ENCODE data around the gene RBM14. TPM values are rescaled to one million over a fixed set of nuclear protein-coding genes. Genes with fewer than 3 reads are reported as not detected.
A peak's percentile ranks its signal among the peaks of the same experiment; 100 is the strongest.

The RBM14 gene
- total and polyA plus RNA-seq, 3 experiments from 2014 or later, result 87.9 to 165 (median 152) TPM

DNA sequence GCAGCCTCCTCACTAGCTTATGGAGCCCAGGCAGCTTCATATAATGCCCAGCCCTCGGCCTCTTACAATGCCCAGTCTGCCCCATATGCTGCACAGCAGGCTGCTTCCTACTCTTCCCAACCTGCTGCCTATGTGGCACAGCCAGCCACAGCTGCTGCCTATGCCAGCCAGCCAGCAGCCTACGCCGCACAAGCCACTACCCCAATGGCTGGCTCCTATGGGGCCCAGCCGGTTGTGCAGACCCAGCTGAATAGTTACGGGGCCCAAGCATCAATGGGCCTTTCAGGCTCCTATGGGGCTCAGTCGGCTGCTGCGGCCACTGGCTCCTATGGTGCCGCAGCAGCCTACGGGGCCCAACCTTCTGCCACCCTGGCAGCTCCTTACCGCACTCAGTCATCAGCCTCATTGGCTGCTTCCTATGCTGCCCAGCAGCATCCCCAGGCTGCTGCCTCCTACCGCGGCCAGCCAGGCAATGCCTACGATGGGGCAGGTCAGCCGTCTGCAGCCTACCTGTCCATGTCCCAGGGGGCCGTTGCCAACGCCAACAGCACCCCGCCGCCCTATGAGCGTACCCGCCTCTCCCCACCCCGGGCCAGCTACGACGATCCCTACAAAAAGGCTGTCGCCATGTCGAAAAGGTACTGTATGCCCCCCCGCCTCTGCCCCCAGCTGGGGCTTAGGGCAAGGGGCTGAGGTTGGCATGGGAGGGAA lies 8.8 kb downstream of the RBM14 start:
- CTCF ChIA-PET, result interaction anchor here (0.8 to 1.4 kb wide), 4 partner anchors 8 to 33 kb away, joined by 3 to 4 read pairs (median 4); partner anchors contain the start of gene RBM14
- Histone ChIP-seq H3K27ac (ENCODE audit: low read depth, low read length) (no peak overlapping the region), H3K27me3 (ENCODE audit: insufficient read depth, low read length, poor library complexity, severe bottlenecking) (no peaks in the 10 kb centered on the region), H3K4me1 (ENCODE audit: insufficient read depth, low read length) (peaks cover 81% of the 10 kb centered on the region), H3K36me3 (ENCODE audit: insufficient read depth, low read length) (peaks cover 84% of the 10 kb centered on the region), H3K9me3 (ENCODE audit: low read length) (no peaks in the 10 kb centered on the region), H3K4me3 (ENCODE audit: low read length) (no peak overlapping the region)
- H3K36me3 Mint-ChIP-seq, result peaks cover 0 to 90% (median 17%) of the 10 kb centered on the region in 3 donors
- POLR2A ChIA-PET, result interaction anchor here (0.6 to 3.8 kb wide), 3 partner anchors 9 to 14 kb away, joined by 5 to 23 read pairs (median 5); partner anchors contain the start of genes RBM14 and RBM4
- H3K27ac Mint-ChIP-seq, result peak overlapping the region in 3 of 8 donors; percentile 30 to 69 (median 68)
- no peak overlapping the region for H3K4me3 Mint-ChIP-seq
- peaks cover 0 to 7% of the 10 kb centered on the region in 2 donors for H3K27me3 Mint-ChIP-seq
- peaks cover 69 to 88% (median 73%) of the 10 kb centered on the region in 3 donors for H3K4me1 Mint-ChIP-seq
- no peaks in the 10 kb centered on the region for H3K9me3 Mint-ChIP-seq
- peak in 1 of 5 donors; percentile 17 for DNase-seq

DNA sequence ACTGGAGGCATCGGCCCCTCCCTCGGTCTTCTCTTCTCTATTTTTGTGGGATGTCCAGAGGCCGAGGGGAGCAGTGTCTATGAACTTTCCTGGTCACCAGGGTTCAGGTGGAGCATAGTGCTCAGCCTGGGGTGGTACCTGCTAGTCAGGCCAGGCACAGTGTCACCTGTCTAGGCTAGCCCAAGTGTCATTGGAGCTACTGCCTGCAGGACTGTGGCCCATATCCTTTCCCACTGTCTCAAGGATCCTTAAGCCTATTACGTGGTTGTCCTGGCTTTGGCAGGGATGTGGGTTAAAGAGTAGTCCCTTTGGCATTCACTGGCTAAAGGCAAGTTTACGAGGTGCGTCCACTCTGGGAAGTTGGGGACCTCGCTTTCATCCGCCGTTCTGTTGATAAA lies 9.3 kb downstream of the RBM14 start:
- Histone ChIP-seq H3K4me3 (ENCODE audit: low read length) (no peak overlapping the region), H3K27ac (ENCODE audit: low read depth, low read length) (no peak overlapping the region), H3K9me3 (ENCODE audit: low read length) (no peaks in the 10 kb centered on the region), H3K4me1 (ENCODE audit: insufficient read depth, low read length) (peaks cover 76% of the 10 kb centered on the region), H3K27me3 (ENCODE audit: insufficient read depth, low read length, poor library complexity, severe bottlenecking) (no peaks in the 10 kb centered on the region), H3K36me3 (ENCODE audit: insufficient read depth, low read length) (peaks cover 85% of the 10 kb centered on the region)
- H3K27ac Mint-ChIP-seq, result peak overlapping the region in 2 of 8 donors; percentile 51 to 69
- H3K27me3 Mint-ChIP-seq, result peaks cover 0 to 7% of the 10 kb centered on the region in 2 donors
- no peak overlapping the region for H3K4me3 Mint-ChIP-seq
- H3K9me3 Mint-ChIP-seq, result no peaks in the 10 kb centered on the region
- peaks cover 64 to 84% (median 71%) of the 10 kb centered on the region in 3 donors for H3K4me1 Mint-ChIP-seq
- H3K36me3 Mint-ChIP-seq, result peaks cover 0 to 89% (median 17%) of the 10 kb centered on the region in 3 donors
- CTCF ChIA-PET, result interaction anchor here (1.3 to 1.4 kb wide), 2 partner anchors 9 to 12 kb away, joined by 3 to 4 read pairs; partner anchors contain the start of gene RBM14
- POLR2A ChIA-PET, result interaction anchor here (0.6 to 3.8 kb wide), 3 partner anchors 9 to 15 kb away, joined by 5 to 23 read pairs (median 5); partner anchors contain the start of genes RBM14 and RBM4
- DNase-seq, result no peak

DNA sequence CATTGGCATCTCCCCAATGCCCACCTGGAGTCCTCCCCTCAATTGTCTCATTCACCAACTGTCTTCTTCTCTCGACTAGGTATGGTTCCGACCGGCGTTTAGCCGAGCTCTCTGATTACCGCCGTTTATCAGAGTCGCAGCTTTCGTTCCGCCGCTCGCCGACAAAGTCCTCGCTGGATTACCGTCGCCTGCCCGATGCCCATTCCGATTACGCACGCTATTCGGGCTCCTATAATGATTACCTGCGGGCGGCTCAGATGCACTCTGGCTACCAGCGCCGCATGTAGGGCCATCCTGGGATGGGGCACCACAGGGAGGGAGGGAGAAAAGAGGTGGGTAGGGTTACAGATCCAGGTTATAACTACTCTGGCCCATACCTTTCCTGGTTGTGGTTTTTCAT lies 10.0 kb downstream of the RBM14 start:
- H3K36me3 ChIP-seq (ENCODE audit: insufficient read depth, low read length), result peaks cover 83% of the 10 kb centered on the region
- Mint-ChIP-seq H3K27me3 (peaks cover 0 to 7% of the 10 kb centered on the region in 2 donors), H3K27ac (peak overlapping the region in 2 of 8 donors; percentile 21 to 51), H3K4me3 (peak overlapping the region in 1 of 7 donors; percentile 59), H3K36me3 (peaks cover 0 to 85% (median 17%) of the 10 kb centered on the region in 3 donors), H3K4me1 (peaks cover 60 to 78% (median 65%) of the 10 kb centered on the region in 3 donors), H3K9me3 (no peaks in the 10 kb centered on the region)
- H3K4me3 ChIP-seq (ENCODE audit: low read length), result no peak overlapping the region
- ChIA-PET CTCF (interaction anchor here (2.4 kb wide), 1 partner anchor 12 kb away, joined by 14 read pairs; the partner anchor contains the start of gene RBM4), POLR2A (interaction anchor here (2.0 kb wide), 1 partner anchor 10 kb away, joined by 5 read pairs; the partner anchor contains the start of gene RBM14)
- H3K27me3 ChIP-seq (ENCODE audit: insufficient read depth, low read length, poor library complexity, severe bottlenecking), result no peaks in the 10 kb centered on the region
- H3K27ac ChIP-seq (ENCODE audit: low read depth, low read length), result no peak overlapping the region
- no peaks in the 10 kb centered on the region for H3K9me3 ChIP-seq (ENCODE audit: low read length)
- peak in 1 of 5 donors; percentile 3 for DNase-seq
- peaks cover 70% of the 10 kb centered on the region for H3K4me1 ChIP-seq (ENCODE audit: insufficient read depth, low read length)

DNA sequence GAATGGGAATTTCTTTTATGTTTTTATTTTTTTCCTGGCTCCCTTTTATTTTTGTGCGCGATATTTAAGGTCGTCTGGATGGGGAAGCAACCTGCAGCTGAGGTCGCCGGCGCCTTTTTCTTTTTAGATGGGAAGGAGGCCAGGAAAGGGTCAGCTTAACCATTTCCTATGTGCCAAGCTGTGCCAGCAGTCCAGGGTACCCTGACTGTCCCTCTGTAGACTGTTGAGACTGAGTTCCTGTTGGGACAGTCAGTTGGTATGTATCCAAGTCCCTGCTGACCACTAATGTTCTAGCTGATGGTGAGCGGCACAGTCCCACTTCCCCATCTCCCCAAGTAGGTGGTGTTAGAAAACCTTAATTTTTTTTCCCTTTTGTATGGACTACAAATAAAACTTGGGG lies 10.5 kb downstream of the RBM14 start:
- Mint-ChIP-seq H3K27ac (peak overlapping the region in 2 of 8 donors; percentile 51 to 83), H3K4me3 (no peak overlapping the region), H3K4me1 (peaks cover 56 to 76% (median 64%) of the 10 kb centered on the region in 3 donors), H3K9me3 (no peaks in the 10 kb centered on the region), H3K27me3 (peaks cover 0 to 7% of the 10 kb centered on the region in 2 donors), H3K36me3 (peaks cover 0 to 84% (median 17%) of the 10 kb centered on the region in 3 donors)
- peaks cover 79% of the 10 kb centered on the region for H3K36me3 ChIP-seq (ENCODE audit: insufficient read depth, low read length)
- no peaks in the 10 kb centered on the region for H3K27me3 ChIP-seq (ENCODE audit: insufficient read depth, low read length, poor library complexity, severe bottlenecking)
- H3K4me3 ChIP-seq (ENCODE audit: low read length), result no peak overlapping the region
- peaks cover 65% of the 10 kb centered on the region for H3K4me1 ChIP-seq (ENCODE audit: insufficient read depth, low read length)
- DNase-seq, result peak in 1 of 5 donors; percentile 7
- ChIA-PET CTCF (interaction anchor here (2.4 kb wide), 1 partner anchor 11 kb away, joined by 14 read pairs; the partner anchor contains the start of gene RBM4), POLR2A (interaction anchor here (1.7 kb wide), 2 partner anchors 9 to 11 kb away, joined by 4 to 5 read pairs; partner anchors contain the start of gene RBM4)
- H3K9me3 ChIP-seq (ENCODE audit: low read length), result no peaks in the 10 kb centered on the region
- H3K27ac ChIP-seq (ENCODE audit: low read depth, low read length), result no peak overlapping the region

DNA sequence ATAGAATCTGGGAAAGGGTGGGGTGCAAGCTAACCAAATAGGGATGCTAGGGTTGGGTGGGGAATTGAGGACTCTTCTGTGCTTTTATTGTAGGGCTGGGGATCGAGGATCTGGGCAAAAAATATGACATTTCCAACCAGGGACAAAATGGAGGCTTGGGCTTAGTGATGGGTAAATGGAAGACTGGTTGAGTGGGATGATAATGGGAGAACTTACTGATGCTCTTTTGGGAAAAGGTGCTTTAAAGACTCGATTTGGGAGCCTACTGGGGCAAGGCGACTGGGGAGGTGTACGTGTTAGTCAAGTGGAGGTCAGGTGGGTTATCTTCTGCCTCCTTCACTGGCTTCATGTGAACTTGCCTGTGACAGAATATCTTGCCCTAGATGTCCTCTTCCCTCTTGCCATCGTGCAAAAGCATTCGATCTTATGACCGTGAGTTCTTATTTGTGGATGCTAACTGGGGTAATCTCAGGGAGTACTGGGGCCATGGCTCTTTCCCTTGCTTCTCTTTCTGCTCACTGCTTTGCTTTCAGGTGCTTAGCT lies 11.7 kb downstream of the RBM14 start:
- Histone ChIP-seq H3K9me3 (ENCODE audit: low read length) (no peaks in the 10 kb centered on the region), H3K36me3 (ENCODE audit: insufficient read depth, low read length) (peaks cover 69% of the 10 kb centered on the region), H3K27ac (ENCODE audit: low read depth, low read length) (no peak overlapping the region), H3K4me3 (ENCODE audit: low read length) (no peak overlapping the region), H3K27me3 (ENCODE audit: insufficient read depth, low read length, poor library complexity, severe bottlenecking) (no peaks in the 10 kb centered on the region), H3K4me1 (ENCODE audit: insufficient read depth, low read length) (peaks cover 58% of the 10 kb centered on the region)
- ChIA-PET POLR2A (interaction anchor here (1.7 kb wide), 2 partner anchors 10 to 11 kb away, joined by 4 to 5 read pairs; partner anchors contain the start of gene RBM4), CTCF (interaction anchor here (2.4 kb wide), 1 partner anchor 10 kb away, joined by 14 read pairs; the partner anchor contains the start of gene RBM4)
- peaks cover 0 to 79% (median 19%) of the 10 kb centered on the region in 3 donors for H3K36me3 Mint-ChIP-seq
- H3K27me3 Mint-ChIP-seq, result peaks cover 0 to 7% of the 10 kb centered on the region in 2 donors
- peaks cover 47 to 75% (median 58%) of the 10 kb centered on the region in 3 donors for H3K4me1 Mint-ChIP-seq
- peak overlapping the region in 4 of 8 donors; percentile 51 to 86 (median 70) for H3K27ac Mint-ChIP-seq
- H3K4me3 Mint-ChIP-seq, result peak overlapping the region in 1 of 7 donors; percentile 33
- no peaks in the 10 kb centered on the region for H3K9me3 Mint-ChIP-seq
- DNase-seq, result peak in 1 of 5 donors; percentile 1

DNA sequence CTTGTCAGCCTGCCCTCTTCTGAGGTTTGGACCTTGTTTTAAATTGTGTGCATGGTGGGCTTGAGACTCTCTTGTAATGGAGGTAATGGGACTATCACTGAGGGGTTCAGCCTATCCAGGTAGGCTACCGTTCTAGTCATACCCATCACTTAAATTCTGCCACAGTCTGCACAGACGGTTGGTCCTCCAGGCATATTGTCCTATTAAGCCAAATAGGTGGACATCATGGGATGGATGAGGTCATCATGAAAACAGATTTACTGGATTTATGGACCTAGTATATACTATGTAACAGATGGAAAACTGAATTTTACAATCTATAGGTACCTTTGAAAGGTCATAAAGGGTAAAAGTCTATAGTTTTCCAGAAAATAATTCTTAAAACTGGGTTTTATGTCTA lies 12.9 kb downstream of the RBM14 start:
- Mint-ChIP-seq H3K4me3 (no peak overlapping the region), H3K9me3 (no peaks in the 10 kb centered on the region), H3K4me1 (peaks cover 38 to 67% (median 52%) of the 10 kb centered on the region in 3 donors), H3K36me3 (peaks cover under 1 to 70% (median 12%) of the 10 kb centered on the region in 3 donors), H3K27me3 (peaks cover 0 to 7% of the 10 kb centered on the region in 2 donors), H3K27ac (peak overlapping the region in 4 of 8 donors; percentile 26 to 51 (median 44))
- Histone ChIP-seq H3K9me3 (ENCODE audit: low read length) (no peaks in the 10 kb centered on the region), H3K27me3 (ENCODE audit: insufficient read depth, low read length, poor library complexity, severe bottlenecking) (no peaks in the 10 kb centered on the region), H3K27ac (ENCODE audit: low read depth, low read length) (no peak overlapping the region), H3K4me3 (ENCODE audit: low read length) (no peak overlapping the region), H3K36me3 (ENCODE audit: insufficient read depth, low read length) (peaks cover 57% of the 10 kb centered on the region), H3K4me1 (ENCODE audit: insufficient read depth, low read length) (peaks cover 46% of the 10 kb centered on the region)
- ChIA-PET CTCF (interaction anchor here (1.4 kb wide), 1 partner anchor 9 kb away, joined by 5 read pairs; the partner anchor contains the start of gene RBM4), POLR2A (no interaction called here)
- peak in 1 of 5 donors; percentile 1 for DNase-seq

DNA sequence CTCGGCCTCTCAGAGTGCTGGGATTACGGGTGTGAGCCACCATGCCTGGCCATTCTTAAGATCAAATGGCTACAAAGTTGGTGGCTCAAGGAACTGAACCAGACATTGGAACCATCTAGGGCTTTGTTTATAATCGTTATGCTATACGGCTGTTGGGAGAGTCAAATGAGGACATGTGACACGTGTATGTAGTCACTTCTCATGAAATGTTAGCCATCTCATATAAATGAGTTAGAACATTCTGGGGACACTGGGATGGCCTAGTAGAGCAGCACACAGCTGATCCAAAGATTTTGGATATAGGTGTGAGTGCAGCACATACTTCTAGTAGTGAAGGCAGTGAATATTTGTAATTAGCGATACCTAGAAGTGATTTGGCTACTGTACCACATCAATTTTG lies 15.5 kb downstream of the RBM14 start:
- peak overlapping the region in 4 of 8 donors; percentile 4 to 79 (median 40) for H3K27ac Mint-ChIP-seq

More for the DNA sequence above, 15.5 kb downstream of the RBM14 start:
- peaks cover 27% of the 10 kb centered on the region for H3K4me1 ChIP-seq (ENCODE audit: insufficient read depth, low read length)
- POLR2A ChIA-PET, result no interaction called here
- Mint-ChIP-seq H3K9me3 (no peaks in the 10 kb centered on the region), H3K36me3 (peaks cover 5 to 56% (median 16%) of the 10 kb centered on the region in 3 donors), H3K4me3 (peak overlapping the region in 1 of 7 donors; percentile 52), H3K27me3 (no peaks in the 10 kb centered on the region), H3K4me1 (peaks cover 40 to 60% (median 55%) of the 10 kb centered on the region in 3 donors)
- H3K27me3 ChIP-seq (ENCODE audit: insufficient read depth, low read length, poor library complexity, severe bottlenecking), result no peaks in the 10 kb centered on the region
- DNase-seq, result no peak
- CTCF ChIA-PET, result interaction anchor here (1.3 kb wide), 1 partner anchor 9 kb away, joined by 3 read pairs; no protein-coding TSS in a partner anchor
- peaks cover 32% of the 10 kb centered on the region for H3K36me3 ChIP-seq (ENCODE audit: insufficient read depth, low read length)
- no peak overlapping the region for H3K4me3 ChIP-seq (ENCODE audit: low read length)
- H3K27ac ChIP-seq (ENCODE audit: low read depth, low read length), result no peak overlapping the region
- no peaks in the 10 kb centered on the region for H3K9me3 ChIP-seq (ENCODE audit: low read length)

Data from CD8-positive, alpha-beta memory T cell (primary cell).